ENCODE measurements around the gene XKR7. TPM values are rescaled to one million over a fixed set of nuclear protein-coding genes. Genes with fewer than 3 reads are reported as not detected.

Gene XKR7
- total RNA-seq, 1 experiment from 2014 or later = 1.3 TPM

GRCh38 chr20:32040142-32040953, 72.4 kb downstream of the XKR7 start:
- Histone ChIP-seq H3K9ac (ENCODE audit: extremely low read depth, insufficient read length, low read length) (no peak overlapping the region), H3K14ac (ENCODE audit: insufficient read depth, low read length) (no peak overlapping the region), H3K56ac (ENCODE audit: insufficient read length, low read depth, low read length) (no peak overlapping the region), H3K23ac (ENCODE audit: insufficient read length, low read depth, low read length) (no peak overlapping the region), H3K79me2 (ENCODE audit: insufficient read depth, low read length) (no peaks in the 10 kb centered on the region), H2AFZ (ENCODE audit: low read length) (no peak overlapping the region), H2BK5ac (ENCODE audit: insufficient read length, low read length) (no peak overlapping the region), H3K4ac (ENCODE audit: low read depth, low read length) (no peak overlapping the region), H4K91ac (ENCODE audit: insufficient read length, low read depth, low read length) (no peak overlapping the region), H2BK15ac (ENCODE audit: low read depth, low read length) (no peak overlapping the region), H3K27me3 (ENCODE audit: insufficient read depth, low read length) (no peaks in the 10 kb centered on the region), H2AK5ac (ENCODE audit: insufficient read length, low read length) (no peak overlapping the region), H3K27ac (ENCODE audit: insufficient read length, low read depth, low read length) (no peak overlapping the region), H4K5ac (ENCODE audit: insufficient read length, low read depth, low read length) (no peak overlapping the region), H3K18ac (ENCODE audit: insufficient read length, low read depth, low read length) (no peak overlapping the region), H3K79me1 (ENCODE audit: insufficient read depth, low read depth, low read length, poor library complexity, severe bottlenecking) (no peaks in the 10 kb centered on the region), H2BK120ac (ENCODE audit: low read depth, low read length, poor library complexity, severe bottlenecking) (no peak overlapping the region), H3K9me3 (ENCODE audit: control insufficient read depth, low read depth, low read length) (no peaks in the 10 kb centered on the region), H2BK12ac (ENCODE audit: insufficient read length, low read depth, low read length) (no peak overlapping the region), H3T11ph (ENCODE audit: low read length) (no peak overlapping the region), H3K23me2 (ENCODE audit: insufficient read length, low read depth, low read length, poor library complexity, severe bottlenecking) (no peaks in the 10 kb centered on the region), H2BK20ac (ENCODE audit: low read depth, low read length, poor library complexity, severe bottlenecking) (no peak overlapping the region), H4K8ac (replicated peaks; ENCODE audit: insufficient read length, low read depth, low read length) (no peak overlapping the region), H4K20me1 (ENCODE audit: control insufficient read depth, insufficient read depth, insufficient read length) (no peaks in the 10 kb centered on the region), H3K4me1 (ENCODE audit: insufficient read depth, low read length) (no peaks in the 10 kb centered on the region; the same call in 1 of the 2 replicates), H3K4me2 (ENCODE audit: insufficient read depth, insufficient read length, low read length) (no peak overlapping the region)
- H3K36me3 Mint-ChIP-seq (ENCODE audit: insufficient read depth in 1 of 3, low read depth in 3 of 3) = peaks cover 0 to 5% (median 0%) of the 10 kb centered on the region in 3 experiments; a peak in 1 of 7 replicates
- no CpG with 5 or more reads among the region's 10 CpGs for WGBS (ENCODE audit: extremely low coverage, insufficient read length, low lambda C conversion rate)
- DNase-seq = no peak
- H3K27me3 Mint-ChIP-seq (ENCODE audit: low read depth) = peaks cover 9% of the 10 kb centered on the region
- H3K4me1 Mint-ChIP-seq = peaks cover 23 to 35% of the 10 kb centered on the region in 2 experiments
- peaks cover 0 to 4% of the 10 kb centered on the region in 2 experiments; a peak in 1 of 5 replicates for H3K9me3 Mint-ChIP-seq
- no peak overlapping the region for H3K27ac Mint-ChIP-seq
- no peak for TF ChIP-seq CTCF (conservative IDR thresholded peaks at IDR 0.05)
- no peak overlapping the region for H3K4me3 Mint-ChIP-seq

Measured in H9 (cell line).